PC-9 (cell line): ENCODE measurements around the gene ENG. TPM values are rescaled to one million over a fixed set of nuclear protein-coding genes. Genes with fewer than 3 reads are reported as not detected.

Experiments
- BruUV-seq: library from RNA; stranded (reverse); fragments of 400-500 nt; replicated peaks from 2 replicates; lab custom pipeline; 2021; lab: Mats Ljungman, UMichigan
- CTCF ChIA-PET: fragments of 300-600 bp; sonication (Branson Sonifier 250); formaldehyde crosslinking; loops from one replicate; lab custom pipeline; 2022; ENCODE audit warnings: antibody characterized with exemption; lab: Charles Lee
- POLR2A ChIA-PET: fragments of 300-600 bp; sonication (Branson Sonifier 250); formaldehyde crosslinking; loops from one replicate; lab custom pipeline; 2022; ENCODE audit warnings: antibody characterized with exemption; ENCODE audit not compliant: unreplicated experiment; lab: Charles Lee
- DNase-seq, 2 experiments: peaks; one replicate each; pipeline versions ENCODE4 v3.0.0 to v3.0.0-alpha.2; 2015 to 2022; ENCODE audit warnings: mixed read lengths in 1 of 2
- H2AFZ ChIP-seq: fragments of 200-600 bp; sonication (generic); 2 replicates; pipeline ENCODE4 v1.8.1; 2017; ENCODE audit warnings: antibody characterized with exemption
- H3F3A ChIP-seq: fragments of 200-600 bp; sonication (generic); 2 replicates; pipeline ENCODE4 v1.8.1; 2017; ENCODE audit warnings: antibody characterized with exemption, mild to moderate bottlenecking, low read depth; ENCODE audit not compliant: insufficient read depth
- H3K27ac ChIP-seq: fragments of 200-600 bp; sonication (generic); 2 replicates; pipeline ENCODE4 v1.6.1; 2016; ENCODE audit warnings: mixed run types
- H3K27me3 ChIP-seq: fragments of 200-600 bp; sonication (generic); 2 replicates; pipeline ENCODE4 v1.6.1; 2016; ENCODE audit warnings: low read depth, mixed run types; ENCODE audit not compliant: insufficient read depth
- H3K36me3 ChIP-seq: fragments of 200-600 bp; sonication (generic); 2 replicates; pipeline ENCODE4 v1.6.1; 2016; ENCODE audit warnings: low read depth, mixed run types
- H3K4me1 ChIP-seq: fragments of 200-600 bp; sonication (generic); replicated peaks from 2 replicates; pipeline ENCODE4 v1.6.1; 2016; ENCODE audit warnings: mixed run types; ENCODE audit not compliant: insufficient read depth
- H3K4me2 ChIP-seq: fragments of 200-600 bp; sonication (generic); 2 replicates; pipeline ENCODE4 v1.6.1; 2017; ENCODE audit warnings: mixed run types
- H3K4me3 ChIP-seq: fragments of 200-600 bp; sonication (generic); 2 replicates; pipeline ENCODE4 v1.6.1; 2016; ENCODE audit warnings: mixed run types
- H3K79me2 ChIP-seq: fragments of 200-600 bp; sonication (generic); 2 replicates; pipeline ENCODE4 v1.6.1; 2017; ENCODE audit warnings: low read depth, mixed run types
- H3K9me2 ChIP-seq: fragments of 200-600 bp; sonication (generic); 2 replicates; pipeline ENCODE4 v1.8.1; 2017; ENCODE audit warnings: mild to moderate bottlenecking; ENCODE audit not compliant: insufficient read depth
- H3K9me3 ChIP-seq: fragments of 200-600 bp; sonication (generic); 2 replicates; pipeline ENCODE4 v1.8.1; 2016; ENCODE audit warnings: low read depth; ENCODE audit not compliant: insufficient read depth
- H4K20me1 ChIP-seq: fragments of 200-600 bp; sonication (generic); 2 replicates; pipeline ENCODE4 v1.8.1; 2017; ENCODE audit not compliant: insufficient read depth
- EZH2 ChIP-seq: fragments of 200-600 bp; sonication (generic); IDR thresholded peaks from 2 replicates; pipeline ENCODE4 v1.8.0; 2017; ENCODE audit warnings: antibody characterized with exemption, low read depth
- intact Hi-C: fragments of 100-400 bp; cut with micrococcal nuclease; formaldehyde crosslinking; loops from one replicate; pipeline ENCODE4 v1.10.0; 2022; ENCODE audit not compliant: unreplicated experiment
- total RNA-seq: library from RNA; stranded (reverse); gene quantifications from 2 replicates; pipeline ENCODE4 v1.2.3, GENCODE V29; 2021
- TF ChIP-seq, protein P1 (sequence below): fragments of 200-600 bp; sonication (generic); conservative IDR thresholded peaks from 2 replicates; pipeline ENCODE4 v1.6.1; 2017; ENCODE audit warnings: mixed run types, antibody characterized with exemption, mild to moderate bottlenecking, moderate library complexity

The ENG gene
- total RNA-seq, 1 experiment from 2014 or later: 23.1 TPM

DNA sequence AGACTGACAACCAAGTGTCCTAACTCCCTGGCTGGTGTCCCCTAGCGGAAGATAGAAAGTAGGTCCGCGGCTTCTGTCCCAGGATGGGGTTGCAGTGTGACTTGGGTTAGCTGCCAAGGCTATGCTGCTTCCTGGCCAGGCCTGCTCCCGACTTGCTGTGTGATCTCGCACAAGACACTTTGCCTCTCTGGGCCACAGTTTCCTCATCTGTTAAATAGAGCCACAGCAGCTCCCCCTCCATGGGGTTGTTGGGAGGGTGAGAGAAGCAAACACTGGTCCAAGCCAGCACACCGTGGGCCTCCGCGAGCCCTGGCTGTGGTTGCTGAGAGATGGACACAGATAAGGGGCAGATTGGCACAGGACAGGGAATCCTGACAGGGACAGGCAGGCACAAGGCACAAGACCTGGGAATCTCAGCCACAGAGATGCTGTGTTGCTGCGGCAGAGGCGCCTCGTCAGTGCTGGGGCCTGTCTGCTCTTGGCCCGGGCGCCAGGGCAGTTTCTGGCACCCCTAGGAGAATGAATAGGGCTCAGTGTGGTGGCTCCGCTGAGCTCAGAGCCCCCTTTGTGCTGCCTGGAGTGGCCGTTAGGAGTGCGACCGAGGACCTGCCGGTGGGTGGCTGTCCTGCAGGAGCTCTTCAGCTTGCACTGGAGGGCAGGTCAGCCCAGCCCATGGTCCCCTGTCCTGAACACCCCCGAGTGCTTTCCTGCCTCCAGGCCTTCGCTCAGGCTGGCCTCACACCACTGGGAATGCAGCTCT, 74.2 kb downstream of the ENG start:
- intact Hi-C loops: no loop called here
- Histone ChIP-seq H3F3A (peaks cover 15% of the 10 kb centered on the region; the same call in 1 of the 2 replicates), H3K27ac (no peak overlapping the region), H3K4me3 (no peak overlapping the region), H3K9me3 (no peaks in the 10 kb centered on the region), H3K79me2 (no peaks in the 10 kb centered on the region), H3K4me1 (no peaks in the 10 kb centered on the region), H3K4me2 (no peak overlapping the region), H2AFZ (no peak overlapping the region), H3K36me3 (no peaks in the 10 kb centered on the region), H3K9me2 (no peaks in the 10 kb centered on the region), H3K27me3 (no peaks in the 10 kb centered on the region), H4K20me1 (no peaks in the 10 kb centered on the region)
- no peak for TF ChIP-seq EZH2
- TF ChIP-seq, protein P1, sequence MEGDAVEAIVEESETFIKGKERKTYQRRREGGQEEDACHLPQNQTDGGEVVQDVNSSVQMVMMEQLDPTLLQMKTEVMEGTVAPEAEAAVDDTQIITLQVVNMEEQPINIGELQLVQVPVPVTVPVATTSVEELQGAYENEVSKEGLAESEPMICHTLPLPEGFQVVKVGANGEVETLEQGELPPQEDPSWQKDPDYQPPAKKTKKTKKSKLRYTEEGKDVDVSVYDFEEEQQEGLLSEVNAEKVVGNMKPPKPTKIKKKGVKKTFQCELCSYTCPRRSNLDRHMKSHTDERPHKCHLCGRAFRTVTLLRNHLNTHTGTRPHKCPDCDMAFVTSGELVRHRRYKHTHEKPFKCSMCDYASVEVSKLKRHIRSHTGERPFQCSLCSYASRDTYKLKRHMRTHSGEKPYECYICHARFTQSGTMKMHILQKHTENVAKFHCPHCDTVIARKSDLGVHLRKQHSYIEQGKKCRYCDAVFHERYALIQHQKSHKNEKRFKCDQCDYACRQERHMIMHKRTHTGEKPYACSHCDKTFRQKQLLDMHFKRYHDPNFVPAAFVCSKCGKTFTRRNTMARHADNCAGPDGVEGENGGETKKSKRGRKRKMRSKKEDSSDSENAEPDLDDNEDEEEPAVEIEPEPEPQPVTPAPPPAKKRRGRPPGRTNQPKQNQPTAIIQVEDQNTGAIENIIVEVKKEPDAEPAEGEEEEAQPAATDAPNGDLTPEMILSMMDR: no peak
- ChIA-PET POLR2A (no interaction called here), CTCF (interaction anchor here (0.7 kb wide), 1 partner anchor 25 kb away, joined by 6 read pairs; no protein-coding TSS in a partner anchor)
- no peak for DNase-seq
- BruUV-seq: no TSS peak

DNA sequence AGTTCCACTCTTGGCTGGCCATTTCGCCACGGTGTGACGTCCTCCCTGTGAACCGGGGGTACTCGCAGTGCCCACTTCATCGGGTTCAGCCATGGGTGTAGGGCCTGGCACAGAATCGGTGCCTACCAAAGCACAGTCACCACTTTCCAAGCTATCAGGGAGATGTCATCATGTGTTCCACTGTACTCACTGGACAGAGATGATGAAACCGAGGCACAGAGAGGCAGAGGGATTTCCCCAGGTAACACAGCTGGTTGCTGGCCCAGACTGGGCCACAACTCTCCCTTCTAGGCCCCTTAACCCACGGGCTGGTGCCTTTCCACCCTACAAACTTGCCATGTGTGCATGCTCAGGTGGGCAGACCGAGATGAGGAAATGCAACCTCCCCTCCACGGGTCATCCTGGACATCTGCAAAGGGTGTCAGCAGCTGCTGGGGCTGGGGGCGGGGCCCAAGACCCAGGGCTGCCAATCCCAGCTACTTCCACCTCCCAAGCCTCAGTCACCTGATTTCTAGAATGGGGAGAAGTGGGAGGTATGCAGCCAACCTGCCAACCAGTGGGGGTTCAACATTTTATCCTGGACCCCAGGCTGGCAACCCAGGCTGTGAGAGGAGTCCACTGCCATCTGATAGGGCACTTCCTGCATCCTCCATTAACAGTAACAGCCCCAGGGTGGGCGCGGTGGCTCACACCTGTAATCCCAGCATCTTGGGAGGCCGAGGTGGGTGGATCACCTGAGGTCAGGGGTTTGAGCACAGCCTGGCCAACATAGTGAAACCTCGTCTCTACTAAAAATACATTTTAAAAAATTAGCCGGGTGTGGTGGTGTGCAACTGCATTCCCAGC, 75.1 kb downstream of the ENG start:
- CTCF ChIA-PET: interaction anchor here (1.1 kb wide), 1 partner anchor 44 kb away, joined by 3 read pairs; the partner anchor contains the start of gene TOR2A
- no peaks in the 10 kb centered on the region for H3K9me3 ChIP-seq

More for the DNA sequence above, 75.1 kb downstream of the ENG start:
- no peaks in the 10 kb centered on the region for H4K20me1 ChIP-seq
- no peak overlapping the region for H3K4me3 ChIP-seq
- H3K36me3 ChIP-seq: no peaks in the 10 kb centered on the region
- H3F3A ChIP-seq: peaks cover 15% of the 10 kb centered on the region; the same call in 1 of the 2 replicates
- no peaks in the 10 kb centered on the region for H3K4me1 ChIP-seq
- no peak for DNase-seq
- no peak overlapping the region for H3K27ac ChIP-seq
- H3K9me2 ChIP-seq: no peaks in the 10 kb centered on the region
- no peak for TF ChIP-seq EZH2
- TF ChIP-seq, protein P1: no peak
- H3K4me2 ChIP-seq: no peak overlapping the region
- peaks cover 8% of the 10 kb centered on the region; the same call in 1 of the 2 replicates for H3K27me3 ChIP-seq
- no peaks in the 10 kb centered on the region for H3K79me2 ChIP-seq
- POLR2A ChIA-PET: no interaction called here
- intact Hi-C loops: no loop called here
- no peak overlapping the region for H2AFZ ChIP-seq
- no TSS peak for BruUV-seq
